ENCODE data around the gene PRKG1. TPM values are rescaled to one million over a fixed set of nuclear protein-coding genes. Genes with fewer than 3 reads are reported as not detected.

PRKG1 gene
- total RNA-seq, 1 experiment from 2014 or later, result 0.09 TPM

GRCh38 chr10:52313933-52314821, 1239.9 kb downstream of the PRKG1 start, which contains the start of gene DKK1:
Gene DKK1 (plus strand): TSS chr10:52314281. CDS start chr10:52314435, 154 bp downstream.
- H3K27ac Mint-ChIP-seq (ENCODE audit: unreplicated experiment), result peak within 1 kb of the TSS; percentile 95
- Histone ChIP-seq H3K4me1 (peaks cover 40% of the 10 kb centered on the region), H3K27me3 (replicated peaks; ENCODE audit: control insufficient read depth, insufficient read depth, low read length) (no peaks in the 10 kb centered on the region), H3K9me3 (no peaks in the 10 kb centered on the region), H3K36me3 (ENCODE audit: control insufficient read depth, insufficient read depth, low read length) (peaks cover 3% of the 10 kb centered on the region; the same call in 1 of the 2 replicates), H3K4me3 (ENCODE audit: low read depth, low read length) (peak within 1 kb of the TSS; percentile 63)
- H3K4me3 Mint-ChIP-seq (ENCODE audit: unreplicated experiment), result peak within 1 kb of the TSS; percentile 96
- peak; percentile 99 to 100 for DNase-seq
- H3K9me3 Mint-ChIP-seq (ENCODE audit: unreplicated experiment), result no peaks in the 10 kb centered on the region
- peaks cover 64% of the 10 kb centered on the region for H3K36me3 Mint-ChIP-seq (ENCODE audit: insufficient read depth, unreplicated experiment)
- intact Hi-C loops (cut with micrococcal nuclease; ENCODE audit: unreplicated experiment), result loop anchor here (1.0 to 2.0 kb wide), 5 partner anchors 41 to 175 kb away; no protein-coding TSS in a partner anchor
- BruUV-seq (replicated peaks), result no TSS peak
- H3K27me3 Mint-ChIP-seq (ENCODE audit: insufficient read depth, unreplicated experiment), result no peaks in the 10 kb centered on the region
- CTCF ChIA-PET, result interaction anchor here (0.5 to 2.5 kb wide), 15 partner anchors 9 to 416 kb away, joined by 3 to 29 read pairs (median 5); no protein-coding TSS in a partner anchor
- POLR2A ChIA-PET, result interaction anchor here (0.5 to 1.2 kb wide), 19 partner anchors 8 to 1590 kb away, joined by 3 to 11 read pairs (median 4); no protein-coding TSS in a partner anchor
- H3K4me1 Mint-ChIP-seq (ENCODE audit: low read depth, unreplicated experiment), result peaks cover 33% of the 10 kb centered on the region
- TF ChIP-seq, protein P1, sequence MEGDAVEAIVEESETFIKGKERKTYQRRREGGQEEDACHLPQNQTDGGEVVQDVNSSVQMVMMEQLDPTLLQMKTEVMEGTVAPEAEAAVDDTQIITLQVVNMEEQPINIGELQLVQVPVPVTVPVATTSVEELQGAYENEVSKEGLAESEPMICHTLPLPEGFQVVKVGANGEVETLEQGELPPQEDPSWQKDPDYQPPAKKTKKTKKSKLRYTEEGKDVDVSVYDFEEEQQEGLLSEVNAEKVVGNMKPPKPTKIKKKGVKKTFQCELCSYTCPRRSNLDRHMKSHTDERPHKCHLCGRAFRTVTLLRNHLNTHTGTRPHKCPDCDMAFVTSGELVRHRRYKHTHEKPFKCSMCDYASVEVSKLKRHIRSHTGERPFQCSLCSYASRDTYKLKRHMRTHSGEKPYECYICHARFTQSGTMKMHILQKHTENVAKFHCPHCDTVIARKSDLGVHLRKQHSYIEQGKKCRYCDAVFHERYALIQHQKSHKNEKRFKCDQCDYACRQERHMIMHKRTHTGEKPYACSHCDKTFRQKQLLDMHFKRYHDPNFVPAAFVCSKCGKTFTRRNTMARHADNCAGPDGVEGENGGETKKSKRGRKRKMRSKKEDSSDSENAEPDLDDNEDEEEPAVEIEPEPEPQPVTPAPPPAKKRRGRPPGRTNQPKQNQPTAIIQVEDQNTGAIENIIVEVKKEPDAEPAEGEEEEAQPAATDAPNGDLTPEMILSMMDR (IDR thresholded peaks at IDR 0.05; ENCODE audit: insufficient read depth in 1 of 2, low read depth in 1 of 2, low read length in 1 of 2, severe bottlenecking in 1 of 2, unreplicated experiment in 1 of 2), result peak; percentile 99

GRCh38 chr10:52314822-52315552, 1240.7 kb downstream of the PRKG1 start:
- ChIA-PET POLR2A (interaction anchor here (1.1 to 1.2 kb wide), 2 partner anchors 64 to 138 kb away, joined by 10 to 11 read pairs; no protein-coding TSS in a partner anchor), CTCF (interaction anchor here (0.9 to 2.5 kb wide), 8 partner anchors 8 to 252 kb away, joined by 4 to 29 read pairs (median 6); no protein-coding TSS in a partner anchor)
- DNase-seq, result peak in 1 of 2 experiments; percentile 60
- Histone ChIP-seq H3K36me3 (ENCODE audit: control insufficient read depth, insufficient read depth, low read length) (peaks cover 3% of the 10 kb centered on the region; the same call in 1 of the 2 replicates), H3K4me1 (peaks cover 40% of the 10 kb centered on the region), H3K27me3 (replicated peaks; ENCODE audit: control insufficient read depth, insufficient read depth, low read length) (no peaks in the 10 kb centered on the region), H3K9me3 (no peaks in the 10 kb centered on the region), H3K4me3 (ENCODE audit: low read depth, low read length) (peak overlapping the region; percentile 63)
- H3K27me3 Mint-ChIP-seq (ENCODE audit: insufficient read depth, unreplicated experiment), result no peaks in the 10 kb centered on the region
- H3K27ac Mint-ChIP-seq (ENCODE audit: unreplicated experiment), result peak overlapping the region; percentile 95
- H3K4me1 Mint-ChIP-seq (ENCODE audit: low read depth, unreplicated experiment), result peaks cover 34% of the 10 kb centered on the region
- H3K36me3 Mint-ChIP-seq (ENCODE audit: insufficient read depth, unreplicated experiment), result peaks cover 70% of the 10 kb centered on the region
- BruUV-seq (replicated peaks), result no TSS peak
- TF ChIP-seq, protein P1 (IDR thresholded peaks at IDR 0.05; ENCODE audit: insufficient read depth in 1 of 2, low read depth in 1 of 2, low read length in 1 of 2, severe bottlenecking in 1 of 2, unreplicated experiment in 1 of 2), result no peak
- intact Hi-C loops (cut with micrococcal nuclease; ENCODE audit: unreplicated experiment), result loop anchor here (2.0 kb wide), 2 partner anchors 40 to 128 kb away; no protein-coding TSS in a partner anchor
- H3K9me3 Mint-ChIP-seq (ENCODE audit: unreplicated experiment), result no peaks in the 10 kb centered on the region
- peak overlapping the region; percentile 96 for H3K4me3 Mint-ChIP-seq (ENCODE audit: unreplicated experiment)

GRCh38 chr10:52316001-52316400, 1241.7 kb downstream of the PRKG1 start:
- peak overlapping the region; percentile 63 for H3K4me3 ChIP-seq (ENCODE audit: low read depth, low read length)
- peaks cover 79% of the 10 kb centered on the region for H3K36me3 Mint-ChIP-seq (ENCODE audit: insufficient read depth, unreplicated experiment)
- no peak for DNase-seq
- no peaks in the 10 kb centered on the region for H3K9me3 Mint-ChIP-seq (ENCODE audit: unreplicated experiment)
- no TSS peak for BruUV-seq (replicated peaks)
- intact Hi-C loops (cut with micrococcal nuclease; ENCODE audit: unreplicated experiment), result no loop called here
- TF ChIP-seq, protein P1 (IDR thresholded peaks at IDR 0.05; ENCODE audit: insufficient read depth in 1 of 2, low read depth in 1 of 2, low read length in 1 of 2, severe bottlenecking in 1 of 2, unreplicated experiment in 1 of 2), result no peak
- CTCF ChIA-PET, result no interaction called here
- H3K27me3 ChIP-seq (replicated peaks; ENCODE audit: control insufficient read depth, insufficient read depth, low read length), result no peaks in the 10 kb centered on the region
- H3K9me3 ChIP-seq, result no peaks in the 10 kb centered on the region
- H3K4me3 Mint-ChIP-seq (ENCODE audit: unreplicated experiment), result peak overlapping the region; percentile 96
- peaks cover 3% of the 10 kb centered on the region; the same call in 1 of the 2 replicates for H3K36me3 ChIP-seq (ENCODE audit: control insufficient read depth, insufficient read depth, low read length)
- peak overlapping the region; percentile 95 for H3K27ac Mint-ChIP-seq (ENCODE audit: unreplicated experiment)
- H3K4me1 ChIP-seq, result peaks cover 43% of the 10 kb centered on the region
- POLR2A ChIA-PET, result no interaction called here
- H3K27me3 Mint-ChIP-seq (ENCODE audit: insufficient read depth, unreplicated experiment), result no peaks in the 10 kb centered on the region
- peaks cover 37% of the 10 kb centered on the region for H3K4me1 Mint-ChIP-seq (ENCODE audit: low read depth, unreplicated experiment)

All from Caco-2 (cell line).